SK-N-MC (cell line): Measurements from ENCODE around the gene POMP.

Source experiments
- DNase-seq: peaks from one replicate; pipeline ENCODE4 v3.0.0-alpha.2; 2011; ENCODE audit warnings: low read depth, low spot score
- H3K27ac ChIP-seq: fragments of 200-600 bp; sonication (generic); 2 replicates; pipeline ENCODE4 v1.5.1; 2016; ENCODE audit warnings: mixed run types
- H3K36me3 ChIP-seq: fragments of 200-600 bp; sonication (generic); 2 replicates; pipeline ENCODE4 v1.6.1; 2017; ENCODE audit warnings: antibody characterized with exemption, low read length, mixed read lengths; ENCODE audit not compliant: insufficient read depth
- H3K4me3 ChIP-seq: fragments of 200-600 bp; sonication (generic); 2 replicates; pipeline ENCODE4 v1.5.1; 2016
- H3K9ac ChIP-seq: fragments of 200-600 bp; sonication (generic); 2 replicates; pipeline ENCODE4 v1.8.0; 2017; ENCODE audit warnings: mixed run types, mixed read lengths; ENCODE audit not compliant: insufficient read length
- H3K9me3 ChIP-seq: fragments of 200-600 bp; sonication (generic); 2 replicates; pipeline ENCODE4 v1.6.1; 2017; ENCODE audit warnings: low read depth, mild to moderate bottlenecking, antibody characterized with exemption, low read length, moderate library complexity, mixed read lengths
- EZH2 ChIP-seq: fragments of 200-600 bp; sonication (generic); IDR thresholded peaks from one replicate; pipeline ENCODE4 v1.6.1; 2017; ENCODE audit warnings: antibody characterized with exemption
- FOXP2 ChIP-seq: optimal IDR thresholded peaks from 2 replicates; pipeline ENCODE3; 2011; ENCODE audit warnings: mild to moderate bottlenecking, moderate library complexity; ENCODE audit not compliant: insufficient read depth; ENCODE audit errors: extremely low read length, control extremely low read depth
- POLR2AphosphoS5 ChIP-seq: IDR thresholded peaks from 2 replicates; pipeline ENCODE4 v1.6.1; 2012; ENCODE audit warnings: mild to moderate bottlenecking, low read depth, low read length, borderline replicate concordance

Gene POMP

GRCh38 chr13:28658796-28659620, at the start of gene POMP:
Gene POMP, plus strand, starts transcription at chr13:28659130. Its CDS starts 55 bp downstream, at chr13:28659185.
- H3K9me3 ChIP-seq, result no peaks in the 10 kb centered on the region
- H3K4me3 ChIP-seq, result peak within 1 kb of the TSS; percentile 97
- peaks cover 31% of the 10 kb centered on the region for H3K36me3 ChIP-seq
- peak within 1 kb of the TSS; percentile 76 for H3K27ac ChIP-seq
- peak; percentile 98 for TF ChIP-seq POLR2AphosphoS5
- no peak for TF ChIP-seq EZH2
- TF ChIP-seq FOXP2, result peak; percentile 55
- peak; percentile 57 for DNase-seq
- peak within 1 kb of the TSS; percentile 97 for H3K9ac ChIP-seq

GRCh38 chr13:28609381-28609780, 49.5 kb upstream of the POMP start:
- H3K9me3 ChIP-seq, result no peaks in the 10 kb centered on the region
- no peak for TF ChIP-seq POLR2AphosphoS5
- TF ChIP-seq EZH2, result no peak
- TF ChIP-seq FOXP2, result no peak
- H3K9ac ChIP-seq, result no peak overlapping the region
- no peak overlapping the region for H3K4me3 ChIP-seq
- H3K36me3 ChIP-seq, result no peaks in the 10 kb centered on the region
- DNase-seq, result no peak
- H3K27ac ChIP-seq, result no peak overlapping the region

- H3K27ac ChIP-seq, result no peak overlapping the region
- H3K4me3 ChIP-seq, result no peak overlapping the region
- DNase-seq, result no peak
- no peaks in the 10 kb centered on the region for H3K9me3 ChIP-seq
- H3K36me3 ChIP-seq, result no peaks in the 10 kb centered on the region
- TF ChIP-seq FOXP2 (no peak), POLR2AphosphoS5 (no peak), EZH2 (no peak)
- H3K9ac ChIP-seq, result no peak overlapping the region
Measured at GRCh38 chr13:28609926-28610325, 49.0 kb upstream of the POMP start.

GRCh38 chr13:28610996-28611395, 47.9 kb upstream of the POMP start:
- TF ChIP-seq EZH2, result no peak
- TF ChIP-seq FOXP2, result no peak
- TF ChIP-seq POLR2AphosphoS5, result no peak
- H3K9ac ChIP-seq, result no peak overlapping the region
- H3K36me3 ChIP-seq, result no peaks in the 10 kb centered on the region
- H3K4me3 ChIP-seq, result no peak overlapping the region
- no peaks in the 10 kb centered on the region for H3K9me3 ChIP-seq
- no peak for DNase-seq
- no peak overlapping the region for H3K27ac ChIP-seq

- Histone ChIP-seq H3K9ac (no peak overlapping the region), H3K9me3 (no peaks in the 10 kb centered on the region), H3K27ac (no peak overlapping the region), H3K4me3 (no peak overlapping the region), H3K36me3 (no peaks in the 10 kb centered on the region)
- peak; percentile 24 for DNase-seq
- TF ChIP-seq FOXP2 (no peak), POLR2AphosphoS5 (no peak), EZH2 (no peak)
Measured at GRCh38 chr13:28611654-28612131, 47.2 kb upstream of the POMP start.

GRCh38 chr13:28613562-28613961, 45.4 kb upstream of the POMP start:
- H3K4me3 ChIP-seq, result no peak overlapping the region
- no peaks in the 10 kb centered on the region for H3K36me3 ChIP-seq
- no peak for DNase-seq
- no peak overlapping the region for H3K27ac ChIP-seq
- TF ChIP-seq EZH2, result no peak
- no peak for TF ChIP-seq FOXP2
- no peak for TF ChIP-seq POLR2AphosphoS5
- no peaks in the 10 kb centered on the region for H3K9me3 ChIP-seq
- no peak overlapping the region for H3K9ac ChIP-seq

- Histone ChIP-seq H3K36me3 (no peaks in the 10 kb centered on the region), H3K27ac (no peak overlapping the region), H3K9me3 (no peaks in the 10 kb centered on the region), H3K4me3 (no peak overlapping the region), H3K9ac (no peak overlapping the region)
- TF ChIP-seq EZH2 (no peak), POLR2AphosphoS5 (no peak), FOXP2 (no peak)
- DNase-seq, result no peak
Measured at GRCh38 chr13:28615916-28616446, 42.9 kb upstream of the POMP start.

GRCh38 chr13:28618230-28618994, 40.5 kb upstream of the POMP start:
- Histone ChIP-seq H3K4me3 (no peak overlapping the region), H3K27ac (no peak overlapping the region), H3K36me3 (no peaks in the 10 kb centered on the region), H3K9ac (no peak overlapping the region), H3K9me3 (no peaks in the 10 kb centered on the region)
- DNase-seq, result no peak
- no peak for TF ChIP-seq POLR2AphosphoS5
- no peak for TF ChIP-seq EZH2
- TF ChIP-seq FOXP2, result no peak
